IMR-90 (cell line): ENCODE results near the gene DESI2. TPM values are rescaled to one million over a fixed set of nuclear protein-coding genes. Genes with fewer than 3 reads are reported as not detected.
"Not testable (repeated sequence)": the region's sequence is repeated elsewhere in the genome, so short reads cannot be mapped to it uniquely, and the experiment has no call there.

Experiments
- ATAC-seq: fragments of 200-7000 bp; cut with Tn5 transposase; 2 replicates; pipeline ENCODE4 v1.9.1; 2020; ENCODE audit warnings: low read depth, mild to moderate bottlenecking, moderate library complexity
- BruUV-seq: library from RNA; stranded (reverse); fragments of 400-500 nt; replicated peaks from 2 replicates; lab custom pipeline; 2021; lab: Mats Ljungman, UMichigan
- CTCF ChIA-PET: fragments of 300-600 bp; formaldehyde crosslinking; extraction: SDS; loops from one replicate; lab custom pipeline; 2021; ENCODE audit warnings: antibody characterized with exemption; lab: Yijun Ruan, JAX
- POLR2A ChIA-PET: fragments of 300-600 bp; sonication (Branson Sonifier 250); formaldehyde crosslinking; loops from one replicate; lab custom pipeline; 2022; ENCODE audit warnings: antibody characterized with exemption; ENCODE audit not compliant: unreplicated experiment; lab: Charles Lee
- DNase-seq: peaks from one replicate; pipeline ENCODE4 v3.0.0; 2013
- H2AFZ ChIP-seq: replicated peaks from 2 replicates; pipeline ENCODE3; 2013; ENCODE audit warnings: low read length, mild to moderate bottlenecking; ENCODE audit not compliant: poor library complexity
- H2AK5ac ChIP-seq: 2 replicates; pipeline ENCODE4 v1.6.1; 2013; ENCODE audit warnings: low read depth, low read length, inconsistent platforms
- H2AK9ac ChIP-seq: replicated peaks from 2 replicates; pipeline ENCODE3; 2013; ENCODE audit warnings: mild to moderate bottlenecking, low read depth, low read length, moderate library complexity; ENCODE audit not compliant: poor library complexity
- H2BK120ac ChIP-seq: 2 replicates; pipeline ENCODE4 v1.6.1; 2013; ENCODE audit warnings: low read depth, low read length, inconsistent platforms
- H2BK15ac ChIP-seq: 3 replicates; pipeline ENCODE4 v1.6.1; 2013; ENCODE audit warnings: low read depth, low read length, inconsistent platforms
- H2BK20ac ChIP-seq: 2 replicates; pipeline ENCODE4 v1.6.1; 2013; ENCODE audit warnings: low read depth, mild to moderate bottlenecking, inconsistent platforms, low read length, moderate library complexity
- H2BK5ac ChIP-seq: 2 replicates; pipeline ENCODE4 v1.6.1; 2013; ENCODE audit warnings: mild to moderate bottlenecking, low read depth, low read length, inconsistent platforms; ENCODE audit not compliant: poor library complexity, severe bottlenecking
- H3K14ac ChIP-seq: replicated peaks from 2 replicates; pipeline ENCODE4 v1.6.1; 2013; ENCODE audit warnings: low read depth, low read length, inconsistent platforms
- H3K18ac ChIP-seq: 2 replicates; pipeline ENCODE4 v1.6.1; 2013; ENCODE audit warnings: low read depth, low read length, control low read depth
- H3K23ac ChIP-seq: 2 replicates; pipeline ENCODE4 v1.6.1; 2013; ENCODE audit warnings: low read depth, low read length, inconsistent platforms
- H3K27ac ChIP-seq: 2 replicates; pipeline ENCODE4 v1.5.1; 2013; ENCODE audit warnings: mild to moderate bottlenecking, control low read depth, low read length; ENCODE audit not compliant: insufficient read depth
- H3K27me3 ChIP-seq: 2 replicates; pipeline ENCODE4 v1.6.1; 2013; ENCODE audit warnings: low read length; ENCODE audit not compliant: control insufficient read depth, insufficient read depth
- H3K36me3 ChIP-seq: 2 replicates; pipeline ENCODE4 v1.6.1; 2013; ENCODE audit warnings: low read length, mixed read lengths; ENCODE audit not compliant: control insufficient read depth, insufficient read depth
- H3K4ac ChIP-seq: 2 replicates; pipeline ENCODE4 v1.6.1; 2013; ENCODE audit warnings: low read depth, low read length, inconsistent platforms
- H3K4me1 ChIP-seq: 2 replicates; pipeline ENCODE4 v1.6.1; 2013; ENCODE audit warnings: low read length, mixed read lengths; ENCODE audit not compliant: control insufficient read depth, insufficient read depth
- H3K4me2 ChIP-seq: 2 replicates; pipeline ENCODE4 v1.6.1; 2013; ENCODE audit warnings: low read depth, mild to moderate bottlenecking, control low read depth, low read length, moderate library complexity
- H3K4me3 ChIP-seq: 2 replicates; pipeline ENCODE4 v1.5.1; 2013; ENCODE audit warnings: low read depth, mild to moderate bottlenecking, control low read depth, low read length, moderate library complexity; ENCODE audit not compliant: insufficient read depth
- H3K56ac ChIP-seq: 2 replicates; pipeline ENCODE4 v1.6.1; 2013; ENCODE audit warnings: low read length, inconsistent platforms; ENCODE audit not compliant: insufficient read depth; ENCODE audit errors: extremely low read depth
- H3K79me1 ChIP-seq, 2 experiments: 2 replicates each; pipeline ENCODE4 v1.6.1; 2013; ENCODE audit warnings: low read length in 2 of 2, inconsistent platforms in 1 of 2, low read depth in 1 of 2
- H3K9ac ChIP-seq: 2 replicates; pipeline ENCODE4 v1.6.1; 2013; ENCODE audit warnings: low read depth, low read length, control low read depth
- H3K9me1 ChIP-seq: 2 replicates; pipeline ENCODE4 v1.6.1; 2013; ENCODE audit warnings: low read length, inconsistent platforms; ENCODE audit not compliant: insufficient read depth
- H3K9me3 ChIP-seq: 2 replicates; pipeline ENCODE4 v1.6.1; 2013; ENCODE audit warnings: low read length; ENCODE audit not compliant: control insufficient read depth, insufficient read depth
- H4K20me1 ChIP-seq: 2 replicates; pipeline ENCODE4 v1.6.1; 2013; ENCODE audit warnings: low read length, inconsistent platforms; ENCODE audit not compliant: insufficient read depth
- H4K5ac ChIP-seq: 2 replicates; pipeline ENCODE4 v1.6.1; 2013; ENCODE audit warnings: mild to moderate bottlenecking, low read depth, low read length, control low read depth
- H4K8ac ChIP-seq, 2 experiments: 2 replicates each; pipeline ENCODE4 v1.6.1; 2013; ENCODE audit warnings: low read depth in 2 of 2, low read length in 2 of 2, control low read depth in 1 of 2, inconsistent platforms in 1 of 2
- H4K91ac ChIP-seq: 2 replicates; pipeline ENCODE4 v1.6.1; 2013; ENCODE audit warnings: low read depth, low read length, inconsistent platforms; ENCODE audit not compliant: insufficient read depth
- MAFK ChIP-seq: IDR thresholded peaks from 2 replicates; pipeline ENCODE4 v1.6.1; 2012; ENCODE audit warnings: low read depth, low read length, improper control_type of control experiment
- WGBS, 2 experiments: methylation state at CpG; one replicate each; pipeline versions ENCODE4 v1.1.5 to v1.1.7; 2013; ENCODE audit warnings: missing lambda C conversion rate in 2 of 2; ENCODE audit not compliant: insufficient read length in 1 of 2; ENCODE audit errors: extremely low coverage in 2 of 2; 5-methylcytosine and 5-hydroxymethylcytosine counted together
- dilution Hi-C: fragments of 300-500 bp; cut with HindIII; formaldehyde crosslinking; loops from one replicate; pipeline ENCODE4 v1.14.3; 2018; ENCODE audit warnings: low sequenced_read_pairs; ENCODE audit not compliant: unreplicated experiment
- in situ Hi-C: fragments of 300-500 bp; cut with MboI; formaldehyde crosslinking; loops from 3 replicates; pipeline ENCODE4 v1.14.3; 2019; ENCODE audit warnings: low sequenced_read_pairs, inconsistent platforms, mixed read lengths
- intact Hi-C: fragments of 100-400 bp; cut with micrococcal nuclease; formaldehyde crosslinking; loops from 2 replicates; pipeline ENCODE4 v1.10.0; 2022
- polyA plus RNA-seq, 3 experiments: library from polyadenylated mRNA; depleted of rRNA; stranded (reverse); fragments of >200 nt; gene quantifications; 2 replicates each; pipeline ENCODE4 v1.2.3, GENCODE V29; 2012; ENCODE audit warnings: low replicate concordance in 1 of 3
- total RNA-seq: library from RNA; depleted of rRNA; stranded (reverse); fragments of >200 nt; gene quantifications from 2 replicates; pipeline ENCODE4 v1.2.3, GENCODE V29; 2012

Gene DESI2
- total and polyA plus RNA-seq, 2 of the 4 experiments (the other 2 are of a cell fraction), result 19.0 to 43.6 TPM

GRCh38 chr1:244682087-244682486 is 29.2 kb downstream of the DESI2 start:
- H3K14ac ChIP-seq, H3K27me3 ChIP-seq, H2AFZ ChIP-seq, H3K9me1 ChIP-seq, H3K4ac ChIP-seq, H3K4me1 ChIP-seq, H4K20me1 ChIP-seq, H3K36me3 ChIP-seq, BruUV-seq, CTCF ChIA-PET, H2BK120ac ChIP-seq, in situ Hi-C loops, H2BK15ac ChIP-seq, H2BK20ac ChIP-seq, H3K18ac ChIP-seq, H3K23ac ChIP-seq, H4K5ac ChIP-seq, H4K8ac ChIP-seq, POLR2A ChIA-PET, H2AK9ac ChIP-seq, H2AK5ac ChIP-seq, H3K9me3 ChIP-seq, H3K56ac ChIP-seq, H3K9ac ChIP-seq, DNase-seq, H2BK5ac ChIP-seq, ATAC-seq, H3K4me3 ChIP-seq, dilution Hi-C loops, H4K91ac ChIP-seq, intact Hi-C loops, H3K4me2 ChIP-seq, H3K27ac ChIP-seq: not testable (repeated sequence)
- WGBS, 2 experiments, result no CpG with 5 or more reads among the region's 4 CpGs
- TF ChIP-seq MAFK, result peak; percentile 14; the same call in 1 of the 2 replicates
- H3K79me1 ChIP-seq, result peaks cover 34 to 45% of the 10 kb centered on the region in 2 experiments
